ENCODE data around the gene VWA7. TPM values are rescaled to one million over a fixed set of nuclear protein-coding genes. Genes with fewer than 3 reads are reported as not detected.
"Not testable (repeated sequence)": the region's sequence is repeated elsewhere in the genome, so short reads cannot be mapped to it uniquely, and the experiment has no call there.

The VWA7 gene
- total and polyA plus RNA-seq, 4 donors, result 2.2 to 14.2 (median 5.7) TPM

DNA sequence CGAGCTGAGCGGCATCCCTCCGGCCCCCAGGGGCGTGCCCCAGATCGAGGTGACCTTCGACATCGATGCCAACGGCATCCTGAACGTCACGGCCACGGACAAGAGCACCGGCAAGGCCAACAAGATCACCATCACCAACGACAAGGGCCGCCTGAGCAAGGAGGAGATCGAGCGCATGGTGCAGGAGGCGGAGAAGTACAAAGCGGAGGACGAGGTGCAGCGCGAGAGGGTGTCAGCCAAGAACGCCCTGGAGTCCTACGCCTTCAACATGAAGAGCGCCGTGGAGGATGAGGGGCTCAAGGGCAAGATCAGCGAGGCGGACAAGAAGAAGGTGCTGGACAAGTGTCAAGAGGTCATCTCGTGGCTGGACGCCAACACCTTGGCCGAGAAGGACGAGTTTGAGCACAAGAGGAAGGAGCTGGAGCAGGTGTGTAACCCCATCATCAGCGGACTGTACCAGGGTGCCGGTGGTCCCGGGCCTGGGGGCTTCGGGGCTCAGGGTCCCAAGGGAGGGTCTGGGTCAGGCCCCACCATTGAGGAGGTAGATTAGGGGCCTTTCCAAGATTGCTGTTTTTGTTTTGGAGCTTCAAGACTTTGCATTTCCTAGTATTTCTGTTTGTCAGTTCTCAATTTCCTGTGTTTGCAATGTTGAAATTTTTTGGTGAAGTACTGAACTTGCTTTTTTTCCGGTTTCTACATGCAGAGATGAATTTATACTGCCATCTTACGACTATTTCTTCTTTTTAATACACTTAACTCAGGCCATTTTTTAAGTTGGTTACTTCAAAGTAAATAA is 40.2 kb upstream of the VWA7 start:
- H3K27me3 ChIP-seq (ENCODE audit: control insufficient read depth in 3 of 3, insufficient read depth in 3 of 3, low read length in 2 of 3); H3K36me3 ChIP-seq (ENCODE audit: control insufficient read depth in 4 of 4, insufficient read depth in 4 of 4, low read length in 4 of 4); H3K9me3 ChIP-seq (ENCODE audit: control insufficient read depth in 4 of 4, insufficient read depth in 3 of 4, low read length in 3 of 4); ATAC-seq (ENCODE audit: insufficient read depth, low FRiP score): not testable (repeated sequence)
- Histone ChIP-seq H3K9ac (ENCODE audit: insufficient read depth in 1 of 2, low read length in 2 of 2) (peak overlapping the region in 1 of 2 donors; percentile 68), H3K27ac (ENCODE audit: low read depth in 1 of 2, low read length in 1 of 2) (peak overlapping the region; percentile 37 to 91), H3K4me1 (ENCODE audit: control insufficient read depth in 5 of 5, insufficient read depth in 5 of 5, low read length in 5 of 5) (peaks cover 2 to 20% (median 9%) of the 10 kb centered on the region in 5 donors), H3K4me3 (peak overlapping the region; percentile 35)
- WGBS, 2 donors, result 36 to 41% methylated on average over 15 of the region's 37 CpGs
- peak in 2 of 3 donors; percentile 40 to 49 for DNase-seq

DNA sequence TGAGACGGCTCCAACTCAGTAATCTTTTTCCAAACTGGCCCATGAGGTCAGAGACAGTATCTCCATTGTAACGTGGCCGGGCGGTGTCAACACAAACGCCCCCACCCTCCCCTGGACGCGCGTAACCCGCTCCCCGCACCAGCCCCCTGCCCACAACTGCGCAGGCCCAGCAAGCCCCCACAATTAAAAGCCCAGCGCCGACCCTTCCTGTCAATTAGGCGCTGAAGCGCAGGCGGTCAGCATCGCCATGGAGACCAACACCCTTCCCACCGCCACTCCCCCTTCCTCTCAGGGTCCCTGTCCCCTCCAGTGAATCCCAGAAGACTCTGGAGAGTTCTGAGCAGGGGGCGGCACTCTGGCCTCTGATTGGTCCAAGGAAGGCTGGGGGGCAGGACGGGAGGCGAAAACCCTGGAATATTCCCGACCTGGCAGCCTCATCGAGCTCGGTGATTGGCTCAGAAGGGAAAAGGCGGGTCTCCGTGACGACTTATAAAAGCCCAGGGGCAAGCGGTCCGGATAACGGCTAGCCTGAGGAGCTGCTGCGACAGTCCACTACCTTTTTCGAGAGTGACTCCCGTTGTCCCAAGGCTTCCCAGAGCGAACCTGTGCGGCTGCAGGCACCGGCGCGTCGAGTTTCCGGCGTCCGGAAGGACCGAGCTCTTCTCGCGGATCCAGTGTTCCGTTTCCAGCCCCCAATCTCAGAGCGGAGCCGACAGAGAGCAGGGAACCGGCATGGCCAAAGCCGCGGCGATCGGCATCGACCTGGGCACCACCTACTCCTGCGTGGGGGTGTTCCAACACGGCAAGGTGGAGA is 38.1 kb upstream of the VWA7 start, which contains the start of the genes HSPA1A and HSPA1L:
Gene HSPA1A (plus strand): TSS at position 519 of the 814 bp plus-strand sequence. CDS start 214 bp downstream, at position 733.
Gene HSPA1L (minus strand): TSS at position 259 of the 814 bp plus-strand sequence. CDS start 3,311 bp downstream, outside the sequence.
- Histone ChIP-seq H3K27ac (ENCODE audit: low read depth in 1 of 2, low read length in 1 of 2) (peak within 1 kb of the TSS; percentile 93 to 96), H3K4me1 (ENCODE audit: control insufficient read depth in 5 of 5, insufficient read depth in 5 of 5, low read length in 5 of 5) (peaks cover 0 to 12% (median 6%) of the 10 kb centered on the region in 5 donors), H3K9me3 (ENCODE audit: control insufficient read depth in 4 of 4, insufficient read depth in 3 of 4, low read length in 3 of 4) (no peaks in the 10 kb centered on the region), H3K9ac (ENCODE audit: insufficient read depth in 1 of 2, low read length in 2 of 2) (peak within 1 kb of the TSS; percentile 63 to 84), H3K4me3 (peak within 1 kb of the TSS; percentile 61), H3K27me3 (ENCODE audit: control insufficient read depth in 3 of 3, insufficient read depth in 3 of 3, low read length in 2 of 3) (no peaks in the 10 kb centered on the region), H3K36me3 (ENCODE audit: control insufficient read depth in 4 of 4, insufficient read depth in 4 of 4, low read length in 4 of 4) (no peaks in the 10 kb centered on the region)
- TF ChIP-seq, protein P1, sequence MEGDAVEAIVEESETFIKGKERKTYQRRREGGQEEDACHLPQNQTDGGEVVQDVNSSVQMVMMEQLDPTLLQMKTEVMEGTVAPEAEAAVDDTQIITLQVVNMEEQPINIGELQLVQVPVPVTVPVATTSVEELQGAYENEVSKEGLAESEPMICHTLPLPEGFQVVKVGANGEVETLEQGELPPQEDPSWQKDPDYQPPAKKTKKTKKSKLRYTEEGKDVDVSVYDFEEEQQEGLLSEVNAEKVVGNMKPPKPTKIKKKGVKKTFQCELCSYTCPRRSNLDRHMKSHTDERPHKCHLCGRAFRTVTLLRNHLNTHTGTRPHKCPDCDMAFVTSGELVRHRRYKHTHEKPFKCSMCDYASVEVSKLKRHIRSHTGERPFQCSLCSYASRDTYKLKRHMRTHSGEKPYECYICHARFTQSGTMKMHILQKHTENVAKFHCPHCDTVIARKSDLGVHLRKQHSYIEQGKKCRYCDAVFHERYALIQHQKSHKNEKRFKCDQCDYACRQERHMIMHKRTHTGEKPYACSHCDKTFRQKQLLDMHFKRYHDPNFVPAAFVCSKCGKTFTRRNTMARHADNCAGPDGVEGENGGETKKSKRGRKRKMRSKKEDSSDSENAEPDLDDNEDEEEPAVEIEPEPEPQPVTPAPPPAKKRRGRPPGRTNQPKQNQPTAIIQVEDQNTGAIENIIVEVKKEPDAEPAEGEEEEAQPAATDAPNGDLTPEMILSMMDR (IDR thresholded peaks at IDR 0.05; ENCODE audit: control extremely low read depth, extremely low read depth), result no peak
- WGBS, 2 donors, result 0 to 1% methylated on average over 55 to 56 of the region's 56 CpGs
- ATAC-seq (ENCODE audit: insufficient read depth, low FRiP score) (peak; percentile 84), DNase-seq (peak; percentile 99)

DNA sequence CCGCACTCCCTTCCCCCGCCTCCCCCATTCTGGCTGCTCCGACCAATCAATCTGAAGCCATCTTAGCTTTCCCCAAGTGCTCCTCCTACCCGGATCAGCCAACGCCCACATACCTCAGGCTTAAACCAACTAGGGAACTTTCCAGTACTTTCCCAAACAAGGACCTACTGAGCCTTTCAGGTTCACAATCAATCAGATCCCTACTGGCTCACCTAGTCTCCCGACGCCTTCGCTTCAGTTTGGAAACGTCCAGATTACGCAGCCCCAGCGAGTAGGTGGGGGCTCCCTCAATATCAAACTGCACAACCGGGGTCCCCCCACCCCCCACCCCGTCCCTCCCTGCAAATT is 37.5 kb upstream of the VWA7 start:
- Histone ChIP-seq H3K4me1 (ENCODE audit: control insufficient read depth in 5 of 5, insufficient read depth in 5 of 5, low read length in 5 of 5) (peaks cover 0 to 12% (median 6%) of the 10 kb centered on the region in 5 donors), H3K9ac (ENCODE audit: insufficient read depth in 1 of 2, low read length in 2 of 2) (peak overlapping the region; percentile 25 to 84), H3K27ac (ENCODE audit: low read depth in 1 of 2, low read length in 1 of 2) (peak overlapping the region; percentile 93 to 96), H3K9me3 (ENCODE audit: control insufficient read depth in 4 of 4, insufficient read depth in 3 of 4, low read length in 3 of 4) (no peaks in the 10 kb centered on the region), H3K4me3 (peak overlapping the region; percentile 43), H3K27me3 (ENCODE audit: control insufficient read depth in 3 of 3, insufficient read depth in 3 of 3, low read length in 2 of 3) (no peaks in the 10 kb centered on the region), H3K36me3 (ENCODE audit: control insufficient read depth in 4 of 4, insufficient read depth in 4 of 4, low read length in 4 of 4) (no peaks in the 10 kb centered on the region)
- WGBS, 2 donors, result 0 to 1% methylated on average over 13 of the region's 13 CpGs
- peak; percentile 79 for ATAC-seq (ENCODE audit: insufficient read depth, low FRiP score)
- DNase-seq, result peak; percentile 97 to 99 (median 99)
- TF ChIP-seq, protein P1 (IDR thresholded peaks at IDR 0.05; ENCODE audit: control extremely low read depth, extremely low read depth), result no peak

DNA sequence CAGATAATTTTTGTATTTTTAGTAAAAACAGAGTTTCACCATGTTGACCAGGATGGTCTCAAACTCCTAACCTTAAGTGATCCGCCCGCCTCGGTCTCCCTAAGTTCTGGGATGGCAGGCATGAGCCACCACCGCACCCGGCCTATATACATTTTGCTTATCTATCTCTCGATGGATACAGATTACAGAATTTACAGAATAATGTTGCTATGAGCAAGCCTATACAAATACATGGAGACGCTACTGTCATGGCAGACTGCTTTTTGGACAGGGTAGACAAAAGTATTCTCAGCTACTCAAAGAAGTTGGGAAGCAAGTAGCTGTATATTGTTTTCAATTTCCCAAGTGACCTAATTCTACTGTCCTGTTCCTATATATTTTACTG is 36.3 kb upstream of the VWA7 start:
- peaks cover 0 to 11% (median 4%) of the 10 kb centered on the region in 5 donors for H3K4me1 ChIP-seq (ENCODE audit: control insufficient read depth in 5 of 5, insufficient read depth in 5 of 5, low read length in 5 of 5)
- H3K36me3 ChIP-seq (ENCODE audit: control insufficient read depth in 4 of 4, insufficient read depth in 4 of 4, low read length in 4 of 4), result no peaks in the 10 kb centered on the region
- no peak overlapping the region for H3K4me3 ChIP-seq
- no peaks in the 10 kb centered on the region for H3K9me3 ChIP-seq (ENCODE audit: control insufficient read depth in 4 of 4, insufficient read depth in 3 of 4, low read length in 3 of 4)
- TF ChIP-seq, protein P1 (IDR thresholded peaks at IDR 0.05; ENCODE audit: control extremely low read depth, extremely low read depth), result no peak
- DNase-seq, result no peak
- H3K27ac ChIP-seq (ENCODE audit: low read depth in 1 of 2, low read length in 1 of 2), result peak overlapping the region; percentile 84 to 94
- H3K27me3 ChIP-seq (ENCODE audit: control insufficient read depth in 3 of 3, insufficient read depth in 3 of 3, low read length in 2 of 3), result no peaks in the 10 kb centered on the region
- peak overlapping the region in 1 of 2 donors; percentile 75 for H3K9ac ChIP-seq (ENCODE audit: insufficient read depth in 1 of 2, low read length in 2 of 2)
- WGBS, 2 donors, result 97 to 99% methylated on average over 7 of the region's 7 CpGs
- ATAC-seq (ENCODE audit: insufficient read depth, low FRiP score), result no peak

All from lung (tissue), 12 donors.